ENCODE results near the gene LRRC59. TPM values are rescaled to one million over a fixed set of nuclear protein-coding genes. Genes with fewer than 3 reads are reported as not detected.
"Not testable (repeated sequence)": the region's sequence is repeated elsewhere in the genome, so short reads cannot be mapped to it uniquely, and the experiment has no call there.

LRRC59 gene
- total RNA-seq, 4 donors from 2014 or later, result 45.0 to 96.9 (median 64.4) TPM

DNA sequence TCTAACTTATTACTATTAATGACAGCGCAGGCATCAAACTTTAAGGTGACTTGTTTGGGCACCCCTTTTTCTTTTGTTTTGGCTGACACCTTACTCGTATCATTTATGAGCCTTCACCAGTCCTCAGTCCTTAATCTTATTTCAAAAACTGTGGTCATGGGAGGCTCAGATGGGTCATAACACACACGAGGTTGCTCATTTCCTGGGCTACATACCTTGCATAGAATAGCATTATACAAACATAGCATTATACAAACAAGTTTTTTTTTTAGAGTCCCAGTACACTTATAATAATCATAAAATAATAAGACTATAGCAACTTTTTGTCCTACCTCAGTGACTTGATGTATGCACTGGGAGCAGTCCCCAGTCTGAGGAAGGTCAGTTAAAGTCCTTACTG lies 17.5 kb upstream of the LRRC59 start:
- WGBS, 2 donors (ENCODE audit: low coverage in 1 of 2), result 67 to 70% methylated on average over 3 of the region's 3 CpGs
- intact Hi-C loops (cut with DNase I; ENCODE audit: low total_unique reads), result no loop called here
- TF ChIP-seq POLR2AphosphoS5 (IDR thresholded peaks at IDR 0.05), result no peak

DNA sequence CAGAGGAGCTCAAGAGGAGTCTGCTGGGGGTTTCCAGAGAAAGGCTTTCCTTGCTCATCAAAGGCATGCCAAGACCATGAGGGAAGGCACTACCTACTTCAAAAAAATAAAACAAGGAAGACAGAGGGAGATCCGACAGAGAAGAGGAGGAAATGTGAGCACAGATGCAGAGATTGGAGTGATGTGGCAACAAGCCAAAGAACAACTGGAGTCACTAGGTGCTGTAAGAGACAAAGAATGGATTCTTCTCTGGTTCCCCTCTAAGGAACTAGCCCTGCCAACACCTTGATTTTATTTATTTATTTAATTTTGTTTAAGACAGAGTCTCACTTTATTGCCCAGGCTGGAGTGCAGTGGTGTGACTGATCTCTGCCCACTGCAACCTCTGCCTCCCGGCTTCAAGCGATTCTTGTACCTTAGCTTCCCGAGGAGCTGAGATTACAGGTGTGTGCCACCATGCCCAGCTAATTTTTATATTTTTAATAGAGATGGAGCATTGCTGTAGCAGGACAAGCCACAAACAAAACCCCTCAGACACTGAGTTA lies 14.9 kb upstream of the LRRC59 start:
- H3K27me3 ChIP-seq, result no peaks in the 10 kb centered on the region
- 47 to 50% methylated on average over 1 to 4 of the region's 4 CpGs for WGBS, 2 donors (ENCODE audit: low coverage in 1 of 2)
- H3K36me3 ChIP-seq, result no peaks in the 10 kb centered on the region
- peaks cover 0 to 11% (median 2%) of the 10 kb centered on the region in 4 donors for H3K4me1 ChIP-seq
- TF ChIP-seq POLR2AphosphoS5 (IDR thresholded peaks at IDR 0.05) (no peak), EP300 (IDR thresholded peaks at IDR 0.05; ENCODE audit: low read depth) (no peak), POLR2A (IDR thresholded peaks at IDR 0.05) (no peak)
- TF ChIP-seq, protein P1, sequence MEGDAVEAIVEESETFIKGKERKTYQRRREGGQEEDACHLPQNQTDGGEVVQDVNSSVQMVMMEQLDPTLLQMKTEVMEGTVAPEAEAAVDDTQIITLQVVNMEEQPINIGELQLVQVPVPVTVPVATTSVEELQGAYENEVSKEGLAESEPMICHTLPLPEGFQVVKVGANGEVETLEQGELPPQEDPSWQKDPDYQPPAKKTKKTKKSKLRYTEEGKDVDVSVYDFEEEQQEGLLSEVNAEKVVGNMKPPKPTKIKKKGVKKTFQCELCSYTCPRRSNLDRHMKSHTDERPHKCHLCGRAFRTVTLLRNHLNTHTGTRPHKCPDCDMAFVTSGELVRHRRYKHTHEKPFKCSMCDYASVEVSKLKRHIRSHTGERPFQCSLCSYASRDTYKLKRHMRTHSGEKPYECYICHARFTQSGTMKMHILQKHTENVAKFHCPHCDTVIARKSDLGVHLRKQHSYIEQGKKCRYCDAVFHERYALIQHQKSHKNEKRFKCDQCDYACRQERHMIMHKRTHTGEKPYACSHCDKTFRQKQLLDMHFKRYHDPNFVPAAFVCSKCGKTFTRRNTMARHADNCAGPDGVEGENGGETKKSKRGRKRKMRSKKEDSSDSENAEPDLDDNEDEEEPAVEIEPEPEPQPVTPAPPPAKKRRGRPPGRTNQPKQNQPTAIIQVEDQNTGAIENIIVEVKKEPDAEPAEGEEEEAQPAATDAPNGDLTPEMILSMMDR (IDR thresholded peaks at IDR 0.05), result no peak
- no peak for DNase-seq
- no peaks in the 10 kb centered on the region for H3K9me3 ChIP-seq
- in situ Hi-C loops (cut with MboI; ENCODE audit: low pct_ligation_motif_present in 1 of 4, low pct_unique_long_range_greater_than_20kb in 1 of 4, low sequenced_read_pairs in 3 of 4), result no loop called here
- H3K27ac ChIP-seq, result peak overlapping the region in 3 of 4 donors; percentile 20 to 70 (median 54)
- intact Hi-C loops (cut with DNase I; ENCODE audit: low total_unique reads), result no loop called here
- no peak overlapping the region for H3K4me3 ChIP-seq

More for the DNA sequence above, 17.5 kb upstream of the LRRC59 start:
- in situ Hi-C loops (cut with MboI; ENCODE audit: low pct_ligation_motif_present in 1 of 4, low pct_unique_long_range_greater_than_20kb in 1 of 4, low sequenced_read_pairs in 3 of 4), result no loop called here
- H3K36me3 ChIP-seq, result no peaks in the 10 kb centered on the region
- no peak overlapping the region for H3K4me3 ChIP-seq
- H3K27me3 ChIP-seq, result no peaks in the 10 kb centered on the region
- H3K4me1 ChIP-seq, result peaks cover 0 to 11% (median 2%) of the 10 kb centered on the region in 4 donors
- no peak for DNase-seq
- no peaks in the 10 kb centered on the region for H3K9me3 ChIP-seq
- no peak overlapping the region for H3K27ac ChIP-seq

DNA sequence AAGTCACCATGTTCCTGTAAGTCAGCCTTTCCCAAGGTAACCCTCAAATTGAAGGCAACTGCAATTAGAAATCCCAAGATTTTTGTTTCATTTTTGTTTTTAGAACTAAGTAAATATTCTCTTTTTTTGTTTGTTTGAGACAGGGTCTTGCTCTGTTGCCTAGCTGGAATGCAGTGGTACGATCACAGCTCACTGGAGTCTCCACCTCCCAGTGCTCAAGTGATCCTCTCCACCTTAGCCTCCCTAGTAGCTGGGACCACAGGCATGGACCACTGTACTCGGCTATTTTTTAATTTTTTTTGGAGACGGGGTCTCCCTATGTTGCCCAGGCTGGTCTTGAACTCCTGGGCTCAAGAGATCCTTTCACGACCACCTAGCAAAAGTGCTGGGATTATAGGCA lies 10.6 kb upstream of the LRRC59 start:
- intact Hi-C loops (cut with DNase I; ENCODE audit: low total_unique reads), result no loop called here
- TF ChIP-seq EP300 (IDR thresholded peaks at IDR 0.05; ENCODE audit: low read depth), result no peak
- TF ChIP-seq, protein P1 (IDR thresholded peaks at IDR 0.05), result no peak
- no peak for TF ChIP-seq POLR2A (IDR thresholded peaks at IDR 0.05)
- no peak for TF ChIP-seq POLR2AphosphoS5 (IDR thresholded peaks at IDR 0.05)

DNA sequence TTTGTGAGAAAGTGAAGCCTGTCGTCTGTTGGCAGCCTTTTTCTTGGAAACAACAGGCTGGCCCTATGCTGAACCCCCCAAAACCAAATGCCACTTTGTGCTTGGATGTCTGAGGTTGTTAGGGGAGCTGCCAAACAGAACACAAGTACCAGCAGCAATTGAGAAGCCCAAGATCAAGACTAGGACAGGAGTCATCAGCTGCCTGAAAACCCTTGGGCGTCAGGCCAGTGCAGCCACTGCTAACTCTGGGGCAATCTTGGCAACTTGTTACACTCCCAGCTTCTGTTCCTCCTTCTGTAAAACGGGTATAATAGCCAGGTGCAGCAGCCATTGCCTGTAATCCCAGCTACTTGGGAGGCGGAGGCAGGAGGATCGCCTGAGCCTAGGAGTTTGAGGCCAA lies 9.3 kb upstream of the LRRC59 start:
- DNase-seq, result no peak
- 75% methylated on average over 5 of the region's 5 CpGs; no CpG with 5 or more reads in 1 of the 2 donors for WGBS, 2 donors (ENCODE audit: low coverage in 1 of 2)
- Histone ChIP-seq H3K4me3 (no peak overlapping the region), H3K4me1 (peaks cover 0 to 3% (median 0%) of the 10 kb centered on the region in 4 donors), H3K27ac (no peak overlapping the region), H3K9me3 (no peaks in the 10 kb centered on the region), H3K36me3 (no peaks in the 10 kb centered on the region), H3K27me3 (peaks cover 6% of the 10 kb centered on the region)
- in situ Hi-C loops (cut with MboI; ENCODE audit: low pct_ligation_motif_present in 1 of 4, low pct_unique_long_range_greater_than_20kb in 1 of 4, low sequenced_read_pairs in 3 of 4), result no loop called here
- intact Hi-C loops (cut with DNase I; ENCODE audit: low total_unique reads), result no loop called here
- no peak for TF ChIP-seq EP300 (IDR thresholded peaks at IDR 0.05; ENCODE audit: low read depth)
- TF ChIP-seq, protein P1 (IDR thresholded peaks at IDR 0.05), result no peak
- no peak for TF ChIP-seq POLR2A (IDR thresholded peaks at IDR 0.05)
- no peak for TF ChIP-seq POLR2AphosphoS5 (IDR thresholded peaks at IDR 0.05)

More for the DNA sequence above, 10.6 kb upstream of the LRRC59 start:
- no peak for DNase-seq
- H3K36me3 ChIP-seq, result no peaks in the 10 kb centered on the region
- no peaks in the 10 kb centered on the region for H3K9me3 ChIP-seq
- no peak overlapping the region for H3K4me3 ChIP-seq
- in situ Hi-C loops (cut with MboI; ENCODE audit: low pct_ligation_motif_present in 1 of 4, low pct_unique_long_range_greater_than_20kb in 1 of 4, low sequenced_read_pairs in 3 of 4), result no loop called here
- 40 to 80% methylated on average over 1 to 4 of the region's 4 CpGs for WGBS, 2 donors (ENCODE audit: low coverage in 1 of 2)
- peaks cover 0 to 6% (median 2%) of the 10 kb centered on the region in 4 donors for H3K4me1 ChIP-seq
- H3K27ac ChIP-seq, result no peak overlapping the region
- H3K27me3 ChIP-seq, result peaks cover 6% of the 10 kb centered on the region

DNA sequence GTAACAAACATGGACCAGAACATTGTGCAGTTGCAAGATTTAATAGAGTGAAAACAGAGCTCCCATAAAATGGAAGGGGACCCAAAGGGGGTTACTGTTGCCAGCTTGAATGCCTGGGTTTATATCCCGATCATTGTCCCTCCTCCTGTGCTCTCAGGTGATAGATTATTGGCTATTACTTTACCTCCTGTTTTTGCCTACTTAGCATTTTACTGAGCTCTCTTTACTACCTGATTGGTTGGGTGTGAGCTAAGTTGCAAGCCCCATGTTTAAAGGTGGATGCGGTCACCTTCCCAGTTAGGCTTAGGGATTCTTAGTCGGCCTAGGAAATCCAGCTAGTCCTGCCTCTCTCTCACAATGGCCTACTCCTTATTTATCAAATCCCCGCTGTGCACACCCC lies 8.0 kb upstream of the LRRC59 start:
- H3K9me3 ChIP-seq; H3K4me3 ChIP-seq; H3K36me3 ChIP-seq; DNase-seq; in situ Hi-C loops (cut with MboI; ENCODE audit: low pct_ligation_motif_present in 1 of 4, low pct_unique_long_range_greater_than_20kb in 1 of 4, low sequenced_read_pairs in 3 of 4); intact Hi-C loops (cut with DNase I; ENCODE audit: low total_unique reads); H3K4me1 ChIP-seq; H3K27me3 ChIP-seq; H3K27ac ChIP-seq: not testable (repeated sequence)
- WGBS, 2 donors (ENCODE audit: low coverage in 1 of 2), result 82% methylated on average over 4 of the region's 4 CpGs; no CpG with 5 or more reads in 1 of the 2 donors

DNA sequence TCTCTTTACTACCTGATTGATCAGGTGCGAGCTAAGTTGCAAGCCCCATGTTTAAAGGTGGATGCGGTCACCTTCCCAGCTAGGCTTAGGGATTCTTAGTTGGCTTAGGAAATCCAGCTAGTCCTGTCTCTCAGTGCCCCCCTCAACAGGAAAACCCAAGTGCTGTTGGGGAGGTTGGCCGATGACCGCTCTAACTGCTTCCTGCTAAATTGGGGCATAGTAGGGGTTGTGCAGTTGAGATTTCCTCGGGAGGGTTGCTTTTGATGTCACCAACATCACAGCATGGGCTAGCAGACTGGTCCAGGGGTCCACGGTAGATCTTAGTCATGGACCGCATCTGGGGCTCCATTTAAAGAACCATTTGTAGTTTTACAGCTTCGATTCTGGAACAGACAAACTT lies 2.3 kb upstream of the LRRC59 start:
- WGBS, 2 donors (ENCODE audit: low coverage in 1 of 2), result 93 to 96% methylated on average over 4 to 8 of the region's 8 CpGs
- H3K9me3 ChIP-seq; in situ Hi-C loops (cut with MboI; ENCODE audit: low pct_ligation_motif_present in 1 of 4, low pct_unique_long_range_greater_than_20kb in 1 of 4, low sequenced_read_pairs in 3 of 4); DNase-seq; H3K4me3 ChIP-seq; intact Hi-C loops (cut with DNase I; ENCODE audit: low total_unique reads); H3K27me3 ChIP-seq; H3K36me3 ChIP-seq; H3K27ac ChIP-seq: not testable (repeated sequence)
- H3K4me1 ChIP-seq, result peaks cover 4 to 24% (median 19%) of the 10 kb centered on the region in 4 donors

DNA sequence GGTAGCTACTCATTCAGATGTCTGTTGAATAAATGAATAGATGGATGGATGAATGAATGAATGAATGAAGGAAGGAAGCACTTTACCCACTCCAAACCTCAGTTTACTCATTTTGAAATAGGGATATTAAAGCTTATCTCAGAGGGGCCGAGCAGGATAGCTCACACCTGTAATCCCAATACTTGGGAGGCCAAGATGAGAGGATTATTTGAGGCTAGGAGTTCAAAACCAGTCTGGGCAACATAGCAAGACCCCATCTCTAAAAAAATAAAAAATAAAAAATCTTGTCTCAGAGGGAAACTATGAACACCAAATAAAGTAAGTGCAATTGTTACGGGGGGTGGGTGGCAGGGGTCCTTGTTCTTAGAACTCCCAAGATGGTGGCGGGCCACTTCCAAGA lies 1.3 kb upstream of the LRRC59 start:
- DNase-seq; H3K27me3 ChIP-seq; in situ Hi-C loops (cut with MboI; ENCODE audit: low pct_ligation_motif_present in 1 of 4, low pct_unique_long_range_greater_than_20kb in 1 of 4, low sequenced_read_pairs in 3 of 4); H3K27ac ChIP-seq; intact Hi-C loops (cut with DNase I; ENCODE audit: low total_unique reads); H3K4me3 ChIP-seq; H3K9me3 ChIP-seq: not testable (repeated sequence)
- H3K36me3 ChIP-seq, result peaks cover 0 to 12% (median 3%) of the 10 kb centered on the region in 4 donors
- WGBS, 2 donors (ENCODE audit: low coverage in 1 of 2), result 98 to 100% methylated on average over 2 to 3 of the region's 3 CpGs
- H3K4me1 ChIP-seq, result peaks cover 4 to 26% (median 19%) of the 10 kb centered on the region in 4 donors

Data from transverse colon (tissue), 4 donors.